OCI-LY1 (cell line): ENCODE data around the gene KDM2A.

ENCODE experiments used
- H2AFZ ChIP-seq: fragments of 200-600 bp; sonication (generic), shearing (Covaris generic); 2 replicates; pipeline ENCODE4 v1.6.0; 2014; ENCODE audit warnings: antibody characterized with exemption, mild to moderate bottlenecking, low read length
- H3F3A ChIP-seq: fragments of 200-600 bp; sonication (generic), shearing (Covaris generic); 2 replicates; pipeline ENCODE4 v1.6.0; 2014; ENCODE audit warnings: mild to moderate bottlenecking, antibody characterized with exemption, low read length, moderate library complexity; ENCODE audit not compliant: insufficient read depth
- H3K27ac ChIP-seq: fragments of 200-600 bp; sonication (generic); 2 replicates; pipeline ENCODE4 v1.5.1; 2014; ENCODE audit warnings: low read length, mixed run types, mild to moderate bottlenecking, low read depth; ENCODE audit not compliant: poor library complexity, severe bottlenecking
- H3K27me3 ChIP-seq: fragments of 200-600 bp; sonication (generic); 2 replicates; pipeline ENCODE4 v1.6.0; 2014; ENCODE audit warnings: antibody characterized with exemption, mild to moderate bottlenecking, low read length, moderate library complexity; ENCODE audit not compliant: insufficient read depth
- H3K36me3 ChIP-seq: fragments of 200-600 bp; sonication (generic); 2 replicates; pipeline ENCODE4 v1.6.1; 2014; ENCODE audit warnings: mild to moderate bottlenecking, antibody characterized with exemption, low read length, moderate library complexity, mixed read lengths; ENCODE audit not compliant: insufficient read depth
- H3K4me1 ChIP-seq: fragments of 200-600 bp; sonication (generic); 2 replicates; pipeline ENCODE4 v1.5.1; 2014; ENCODE audit warnings: mild to moderate bottlenecking, low read length, moderate library complexity; ENCODE audit not compliant: insufficient read depth, severe bottlenecking
- H3K4me2 ChIP-seq: fragments of 200-600 bp; sonication (generic), shearing (Covaris generic); 2 replicates; pipeline ENCODE4 v1.6.1; 2014; ENCODE audit warnings: low read length
- H3K4me3 ChIP-seq: fragments of 200-600 bp; sonication (generic); 2 replicates; pipeline ENCODE4 v1.5.1; 2014; ENCODE audit warnings: low read length, low read depth, mild to moderate bottlenecking, mixed read lengths; ENCODE audit not compliant: poor library complexity, severe bottlenecking
- H3K79me2 ChIP-seq: fragments of 200-600 bp; shearing (Covaris generic); 2 replicates; pipeline ENCODE4 v1.6.1; 2016; ENCODE audit warnings: mixed run types, low read length, mixed read lengths; ENCODE audit not compliant: insufficient read depth
- H3K9ac ChIP-seq: fragments of 200-600 bp; sonication (generic), shearing (Covaris generic); 2 replicates; pipeline ENCODE4 v1.6.1; 2014; ENCODE audit warnings: mild to moderate bottlenecking, low read length, mixed read lengths
- H3K9me2 ChIP-seq: fragments of 200-600 bp; sonication (generic), shearing (Covaris generic); 2 replicates; pipeline ENCODE4 v1.6.1; 2014; ENCODE audit warnings: low read depth, mild to moderate bottlenecking, low read length, mixed read lengths
- H3K9me3 ChIP-seq: fragments of 200-600 bp; shearing (Covaris generic); 2 replicates; pipeline ENCODE4 v1.6.1; 2014; ENCODE audit warnings: low read length, mixed read lengths
- H4K20me1 ChIP-seq: fragments of 200-600 bp; sonication (generic), shearing (Covaris generic); 2 replicates; pipeline ENCODE4 v1.6.0; 2016; ENCODE audit warnings: mild to moderate bottlenecking, low read length; ENCODE audit not compliant: insufficient read depth
- EZH2 ChIP-seq: fragments of 200-600 bp; sonication (generic), shearing (Covaris generic); IDR thresholded peaks from 2 replicates; pipeline ENCODE4 v1.8.0; 2017; ENCODE audit warnings: borderline replicate concordance, mixed run types, mild to moderate bottlenecking, antibody characterized with exemption, low read length, moderate library complexity, mixed read lengths
- TF ChIP-seq, protein P1 (sequence below): fragments of 200-600 bp; sonication (generic), shearing (Covaris generic); IDR thresholded peaks from 2 replicates; pipeline ENCODE4 v1.5.1; 2017; ENCODE audit warnings: mild to moderate bottlenecking, antibody characterized with exemption, low read length, moderate library complexity, mixed read lengths

KDM2A gene

DNA sequence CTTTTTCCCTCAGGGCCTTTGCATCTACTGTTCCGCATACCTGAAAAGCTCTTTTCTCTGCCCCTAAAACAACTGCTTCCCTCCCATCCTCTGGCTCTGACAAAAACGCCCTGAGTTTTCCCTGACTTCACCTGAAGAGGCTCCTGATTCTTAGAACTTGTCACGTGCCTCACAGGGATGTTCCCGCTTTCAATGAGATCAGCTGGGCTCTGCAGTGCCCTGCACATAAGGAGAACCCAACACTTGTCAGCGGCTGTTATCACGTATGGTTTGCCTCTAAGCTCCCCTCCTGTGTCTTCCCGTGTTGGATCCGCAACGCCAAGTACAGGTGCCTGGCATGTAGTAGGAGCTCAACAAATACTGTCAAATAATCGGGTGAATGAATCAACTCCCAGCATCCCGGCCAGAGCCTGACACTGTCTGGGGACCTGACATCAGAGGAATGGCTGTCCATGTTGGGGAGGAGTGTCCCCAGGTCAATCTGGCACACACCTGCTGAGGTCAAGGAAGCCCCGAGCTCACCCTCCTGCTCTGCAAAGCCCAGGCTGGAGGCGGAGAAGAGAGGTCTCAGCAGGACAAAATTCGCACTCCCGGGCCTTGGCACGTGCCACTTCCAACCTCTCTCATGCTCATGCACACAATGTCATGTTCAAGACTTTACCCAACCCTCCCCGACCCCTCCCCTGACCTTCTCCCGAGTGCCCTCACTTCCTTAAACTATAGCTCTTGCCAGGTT is 143.1 kb downstream of the KDM2A start:
- no peak overlapping the region for H3K27ac ChIP-seq
- TF ChIP-seq EZH2: no peak
- TF ChIP-seq, protein P1, sequence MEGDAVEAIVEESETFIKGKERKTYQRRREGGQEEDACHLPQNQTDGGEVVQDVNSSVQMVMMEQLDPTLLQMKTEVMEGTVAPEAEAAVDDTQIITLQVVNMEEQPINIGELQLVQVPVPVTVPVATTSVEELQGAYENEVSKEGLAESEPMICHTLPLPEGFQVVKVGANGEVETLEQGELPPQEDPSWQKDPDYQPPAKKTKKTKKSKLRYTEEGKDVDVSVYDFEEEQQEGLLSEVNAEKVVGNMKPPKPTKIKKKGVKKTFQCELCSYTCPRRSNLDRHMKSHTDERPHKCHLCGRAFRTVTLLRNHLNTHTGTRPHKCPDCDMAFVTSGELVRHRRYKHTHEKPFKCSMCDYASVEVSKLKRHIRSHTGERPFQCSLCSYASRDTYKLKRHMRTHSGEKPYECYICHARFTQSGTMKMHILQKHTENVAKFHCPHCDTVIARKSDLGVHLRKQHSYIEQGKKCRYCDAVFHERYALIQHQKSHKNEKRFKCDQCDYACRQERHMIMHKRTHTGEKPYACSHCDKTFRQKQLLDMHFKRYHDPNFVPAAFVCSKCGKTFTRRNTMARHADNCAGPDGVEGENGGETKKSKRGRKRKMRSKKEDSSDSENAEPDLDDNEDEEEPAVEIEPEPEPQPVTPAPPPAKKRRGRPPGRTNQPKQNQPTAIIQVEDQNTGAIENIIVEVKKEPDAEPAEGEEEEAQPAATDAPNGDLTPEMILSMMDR: no peak

DNA sequence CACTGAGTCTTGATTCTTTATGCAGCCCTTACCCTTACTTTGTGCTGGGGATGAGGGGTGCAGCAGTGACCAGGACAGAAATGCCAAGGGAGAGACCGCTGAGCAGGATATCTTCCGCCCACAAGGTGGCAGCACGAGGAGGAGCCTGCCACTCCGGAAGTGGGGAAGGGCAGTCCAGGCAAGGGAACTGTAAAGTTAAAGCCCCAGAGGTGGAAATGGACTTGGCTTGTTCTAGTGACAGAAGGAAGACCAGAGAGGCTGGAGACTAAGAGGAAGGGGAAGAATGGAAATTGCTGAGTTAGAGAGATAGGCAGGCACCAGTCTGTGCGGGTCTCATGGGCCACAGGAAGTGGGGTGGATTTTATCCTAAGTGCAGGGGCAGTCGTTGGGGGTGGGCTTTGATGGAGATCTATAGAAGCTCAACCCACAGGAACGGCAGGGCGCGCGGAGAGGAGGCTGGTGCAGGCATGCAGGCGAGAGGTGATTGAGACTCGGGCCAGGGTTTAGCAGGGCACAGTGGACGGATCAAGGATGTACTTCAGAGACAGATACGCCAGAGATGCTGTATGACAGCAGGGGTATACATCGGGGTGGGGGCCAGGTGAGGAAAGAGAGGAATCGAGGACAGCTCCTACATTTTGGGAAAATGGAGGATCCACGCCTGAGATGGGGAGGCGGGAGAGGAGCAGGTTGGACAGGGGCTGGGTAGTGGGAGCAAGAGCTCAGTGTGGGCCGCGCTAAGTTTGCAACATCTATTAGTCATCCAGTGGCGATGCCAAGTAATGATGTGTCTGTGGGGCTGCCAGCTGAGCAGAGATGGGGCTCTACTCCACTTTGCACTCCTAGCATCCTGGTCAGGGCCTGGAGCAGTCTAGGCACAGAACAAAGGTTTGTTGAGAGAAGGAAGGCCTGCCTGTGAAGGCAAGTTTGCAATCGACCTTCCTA is 143.9 kb downstream of the KDM2A start:
- H3K27me3 ChIP-seq: no peaks in the 10 kb centered on the region
- peaks cover 9% of the 10 kb centered on the region; the same call in 1 of the 2 replicates for H3K36me3 ChIP-seq
- peak overlapping the region; percentile 13; the same call in 1 of the 2 replicates for H3K9ac ChIP-seq
- H3K27ac ChIP-seq: no peak overlapping the region
- peaks cover 25% of the 10 kb centered on the region for H3K4me1 ChIP-seq
- peak overlapping the region; percentile 22 for H3K4me3 ChIP-seq
- H3F3A ChIP-seq: 0 out of 2 replicates have a peak, but pooled peaks cover 2% of the 10 kb centered on the region
- H3K4me2 ChIP-seq: peak overlapping the region; percentile 34
- H2AFZ ChIP-seq: no peak overlapping the region
- H4K20me1 ChIP-seq: no peaks in the 10 kb centered on the region
- H3K9me3 ChIP-seq: no peaks in the 10 kb centered on the region
- no peaks in the 10 kb centered on the region for H3K9me2 ChIP-seq
- 0 out of 2 replicates have a peak, but pooled peaks cover 9% of the 10 kb centered on the region for H3K79me2 ChIP-seq
- no peak for TF ChIP-seq EZH2
- TF ChIP-seq, protein P1: peak; percentile 94

More for the DNA sequence above, 143.1 kb downstream of the KDM2A start:
- Histone ChIP-seq H3K4me1 (peaks cover 19% of the 10 kb centered on the region), H3K79me2 (0 out of 2 replicates have a peak, but pooled peaks cover 5% of the 10 kb centered on the region), H3K9me2 (no peaks in the 10 kb centered on the region), H3K9me3 (no peaks in the 10 kb centered on the region), H2AFZ (no peak overlapping the region), H3K4me2 (peak overlapping the region; percentile 34), H3K36me3 (peaks cover 2% of the 10 kb centered on the region; the same call in 1 of the 2 replicates), H3K4me3 (peak overlapping the region; percentile 22), H3K27me3 (no peaks in the 10 kb centered on the region), H3K9ac (no peak overlapping the region), H4K20me1 (no peaks in the 10 kb centered on the region), H3F3A (no peaks in the 10 kb centered on the region)

DNA sequence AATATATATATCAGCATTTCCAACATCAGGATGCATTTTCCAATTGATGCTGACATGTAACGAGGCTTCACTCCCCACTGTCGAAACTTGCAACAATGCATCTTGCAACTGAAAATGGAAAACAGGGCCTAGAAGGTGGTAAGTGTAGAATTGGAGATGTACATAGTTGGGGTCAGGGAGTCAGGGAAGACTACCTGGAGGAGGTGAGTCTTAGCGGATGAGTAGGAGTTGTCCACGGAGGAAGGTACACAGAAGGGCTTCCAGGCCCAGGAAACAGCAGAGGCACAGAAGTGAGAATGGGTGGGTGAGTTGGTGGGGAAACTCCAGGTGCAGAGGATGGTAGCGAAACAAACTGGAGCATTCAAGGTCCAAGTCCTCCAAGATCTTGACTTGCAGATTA is 145.2 kb downstream of the KDM2A start:
- H3K27ac ChIP-seq: no peak overlapping the region
- peaks cover 19% of the 10 kb centered on the region for H3K79me2 ChIP-seq
- no peaks in the 10 kb centered on the region for H4K20me1 ChIP-seq
- H3K9me3 ChIP-seq: no peaks in the 10 kb centered on the region
- peaks cover 37% of the 10 kb centered on the region for H3K4me1 ChIP-seq
- 0 out of 2 replicates have a peak, but pooled peaks cover 4% of the 10 kb centered on the region for H3F3A ChIP-seq
- H3K27me3 ChIP-seq: no peaks in the 10 kb centered on the region
- H3K4me2 ChIP-seq: no peak overlapping the region
- H3K9ac ChIP-seq: no peak overlapping the region
- no peak overlapping the region for H3K4me3 ChIP-seq
- peaks cover 19% of the 10 kb centered on the region; the same call in 1 of the 2 replicates for H3K36me3 ChIP-seq
- TF ChIP-seq, protein P1: no peak
- TF ChIP-seq EZH2: no peak
- no peak overlapping the region for H2AFZ ChIP-seq
- H3K9me2 ChIP-seq: no peaks in the 10 kb centered on the region
